ENCODE measurements around the gene CACNB2. TPM values are rescaled to one million over a fixed set of nuclear protein-coding genes. Genes with fewer than 3 reads are reported as not detected.

Gene CACNB2
- total and polyA plus RNA-seq, 4 donors, result 0.38 to 3.1 (median 0.83) TPM

DNA sequence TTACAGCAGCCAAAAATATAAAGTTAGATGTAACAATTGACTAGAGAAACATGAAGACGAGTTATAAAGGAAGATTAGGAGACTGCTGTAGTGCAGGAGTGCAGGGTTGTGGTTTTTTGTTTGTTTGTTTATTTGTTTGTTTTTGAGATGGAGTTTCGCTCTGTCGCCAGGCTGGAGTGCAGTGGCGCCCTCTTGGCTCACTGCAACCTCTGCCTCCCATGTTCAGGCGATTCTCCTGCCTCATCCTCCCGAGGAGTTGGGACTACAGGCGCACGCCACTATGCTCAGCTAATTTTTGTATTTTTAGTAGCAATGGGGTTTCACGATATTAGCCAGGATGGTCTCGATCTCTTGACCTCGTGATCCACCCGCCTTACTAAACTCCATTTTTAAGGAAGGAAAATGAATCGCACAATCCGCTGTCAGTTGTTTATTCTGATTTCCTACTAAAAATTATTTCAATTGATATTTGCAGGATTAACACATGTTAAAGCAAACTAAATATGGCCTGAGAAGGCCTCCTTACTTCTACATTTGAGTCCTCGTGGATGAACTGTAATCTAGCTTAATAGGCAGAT is 277.8 kb downstream of the CACNB2 start (continued):
- no peak for TF ChIP-seq FOXA1 (IDR thresholded peaks at IDR 0.05)

DNA sequence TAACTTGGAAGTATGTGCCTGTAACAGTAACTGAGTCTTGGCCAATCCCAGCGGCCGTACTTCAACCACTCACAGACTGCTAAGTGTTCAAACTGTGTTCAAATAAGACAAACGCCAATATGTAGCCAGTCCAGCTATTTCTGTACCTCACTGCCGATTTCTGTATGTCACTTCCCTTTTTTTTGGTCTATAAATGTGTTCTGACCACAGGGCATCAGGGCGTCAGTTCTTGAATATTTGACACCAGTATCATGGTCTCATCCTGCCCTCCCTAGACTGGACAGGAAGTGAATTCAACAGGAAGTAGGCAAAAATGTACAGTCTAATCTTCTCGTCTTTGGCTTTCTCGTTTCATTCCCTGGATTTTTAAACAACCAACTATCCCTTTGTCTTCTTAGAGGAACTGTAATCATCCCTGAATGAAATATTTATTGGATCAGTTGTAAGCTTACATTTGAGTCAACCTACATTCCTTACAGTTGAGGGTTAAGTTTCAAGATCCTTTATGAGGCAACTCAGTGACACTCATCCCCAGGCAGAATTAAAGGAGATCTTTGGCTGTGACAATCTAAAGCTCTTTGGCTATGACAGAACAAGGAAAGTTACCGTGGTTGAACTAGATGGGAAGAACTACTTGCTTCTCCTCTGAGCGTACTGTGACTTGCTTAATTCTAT is 278.5 kb downstream of the CACNB2 start:
- TF ChIP-seq RXRA (IDR thresholded peaks at IDR 0.05) (no peak), YY1 (IDR thresholded peaks at IDR 0.05) (no peak), NR2F2 (IDR thresholded peaks at IDR 0.05) (no peak), EGR1 (IDR thresholded peaks at IDR 0.05; ENCODE audit: low read depth in 2 of 2) (no peak), TAF1 (conservative IDR thresholded peaks at IDR 0.05) (no peak), ZBTB33 (IDR thresholded peaks at IDR 0.05) (no peak), GABPA (IDR thresholded peaks at IDR 0.05 in 1 of 2, conservative IDR thresholded peaks at IDR 0.05 in 1 of 2) (no peak), RAD21 (IDR thresholded peaks at IDR 0.05) (no peak), HNF4G (IDR thresholded peaks at IDR 0.05) (no peak), CTCF (IDR thresholded peaks at IDR 0.05; ENCODE audit: low read depth, low read length, missing input control) (no peak)
- TF ChIP-seq, protein P1, sequence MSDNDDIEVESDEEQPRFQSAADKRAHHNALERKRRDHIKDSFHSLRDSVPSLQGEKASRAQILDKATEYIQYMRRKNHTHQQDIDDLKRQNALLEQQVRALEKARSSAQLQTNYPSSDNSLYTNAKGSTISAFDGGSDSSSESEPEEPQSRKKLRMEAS (IDR thresholded peaks at IDR 0.05), result no peak
- no peak overlapping the region for H3K4me3 ChIP-seq (ENCODE audit: low read depth in 1 of 3, low read length in 3 of 3)
- H3K9ac ChIP-seq (ENCODE audit: low read depth in 1 of 2, low read length in 2 of 2), result no peak overlapping the region
- H3K36me3 ChIP-seq (ENCODE audit: control insufficient read depth in 4 of 4, insufficient read depth in 3 of 4, low read depth in 1 of 4, low read length in 3 of 4), result no peaks in the 10 kb centered on the region
- no peak overlapping the region for H3K27ac ChIP-seq (ENCODE audit: low read depth in 1 of 2, low read length in 2 of 2)
- H3K9me3 ChIP-seq (ENCODE audit: control insufficient read depth in 4 of 4, low read length in 3 of 4), result no peaks in the 10 kb centered on the region
- WGBS, result 76% methylated on average over 9 of the region's 9 CpGs
- H3K27me3 ChIP-seq (ENCODE audit: control insufficient read depth in 4 of 4, insufficient read depth in 4 of 4, low read length in 3 of 4), result no peaks in the 10 kb centered on the region
- no peak for DNase-seq (ENCODE audit: low spot score)
- peaks cover 0 to 5% (median 3%) of the 10 kb centered on the region in 4 donors for H3K4me1 ChIP-seq (ENCODE audit: control insufficient read depth in 4 of 4, insufficient read depth in 4 of 4, low read length in 3 of 4)

DNA sequence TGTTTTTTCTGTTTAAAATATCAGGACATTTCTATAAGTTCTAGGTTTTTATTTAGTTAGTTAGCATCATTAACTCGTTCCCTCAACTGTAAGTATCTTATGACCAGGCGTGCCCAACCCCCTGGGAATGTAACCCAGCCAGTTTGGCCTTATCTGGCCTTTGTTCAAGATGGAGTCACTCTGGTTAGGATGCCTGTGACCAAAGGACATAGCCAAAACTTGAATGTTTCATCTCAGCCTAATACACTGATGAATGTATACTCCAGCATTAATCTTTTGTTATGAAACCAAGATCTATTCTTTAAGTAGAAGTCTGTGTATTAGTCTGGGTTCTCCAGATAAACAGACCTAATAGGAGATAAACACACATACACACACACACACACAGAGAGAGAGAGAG is 279.7 kb downstream of the CACNB2 start:
- Histone ChIP-seq H3K36me3 (ENCODE audit: control insufficient read depth in 4 of 4, insufficient read depth in 3 of 4, low read depth in 1 of 4, low read length in 3 of 4) (no peaks in the 10 kb centered on the region), H3K9me3 (ENCODE audit: control insufficient read depth in 4 of 4, low read length in 3 of 4) (no peaks in the 10 kb centered on the region), H3K4me3 (ENCODE audit: low read depth in 1 of 3, low read length in 3 of 3) (no peak overlapping the region), H3K4me1 (ENCODE audit: control insufficient read depth in 4 of 4, insufficient read depth in 4 of 4, low read length in 3 of 4) (no peaks in the 10 kb centered on the region), H3K27me3 (ENCODE audit: control insufficient read depth in 4 of 4, insufficient read depth in 4 of 4, low read length in 3 of 4) (no peaks in the 10 kb centered on the region), H3K27ac (ENCODE audit: low read depth in 1 of 2, low read length in 2 of 2) (no peak overlapping the region), H3K9ac (ENCODE audit: low read depth in 1 of 2, low read length in 2 of 2) (no peak overlapping the region)
- 88% methylated on average over 2 of the region's 2 CpGs for WGBS
- no peak for DNase-seq (ENCODE audit: low spot score)
- no peak for TF ChIP-seq TAF1 (conservative IDR thresholded peaks at IDR 0.05)
- no peak for TF ChIP-seq REST (IDR thresholded peaks at IDR 0.05)
- no peak for TF ChIP-seq HNF4A (conservative IDR thresholded peaks at IDR 0.05)
- TF ChIP-seq FOXA2 (IDR thresholded peaks at IDR 0.05), result no peak
- TF ChIP-seq CTCF (IDR thresholded peaks at IDR 0.05; ENCODE audit: low read depth, low read length, missing input control), result no peak
- no peak for TF ChIP-seq EGR1 (IDR thresholded peaks at IDR 0.05; ENCODE audit: low read depth in 2 of 2)
- no peak for TF ChIP-seq NR2F2 (IDR thresholded peaks at IDR 0.05)
- no peak for TF ChIP-seq ZBTB33 (IDR thresholded peaks at IDR 0.05)
- no peak for TF ChIP-seq RAD21 (IDR thresholded peaks at IDR 0.05)
- no peak for TF ChIP-seq SP1 (IDR thresholded peaks at IDR 0.05)
- TF ChIP-seq ATF3 (IDR thresholded peaks at IDR 0.05), result no peak

Measured in liver (tissue), 9 donors.